ENCODE measurements around the gene GRAMD2B.

GRCh38 chr5:126527892-126528291 lies 104.7 kb downstream of the GRAMD2B start:
- TF ChIP-seq POLR2AphosphoS5 (IDR thresholded peaks at IDR 0.05) (no peak), CTCF (IDR thresholded peaks at IDR 0.05) (no peak), EP300 (IDR thresholded peaks at IDR 0.05) (no peak), POLR2A (IDR thresholded peaks at IDR 0.05) (no peak)
